Chondrocyte (in vitro differentiated cells): ENCODE measurements around the gene CPO. TPM values are rescaled to one million over a fixed set of nuclear protein-coding genes. Genes with fewer than 3 reads are reported as not detected.

Experiments used
- DNase-seq: peaks from one replicate; pipeline ENCODE4 v3.0.0; 2021; ENCODE audit warnings: mixed read lengths, low spot score
- H3K27ac Mint-ChIP-seq: one replicate; pipeline ENCODE4 v1.8.0; 2021; ENCODE audit warnings: mild to moderate bottlenecking, moderate library complexity, mixed read lengths; ENCODE audit not compliant: unreplicated experiment
- H3K27me3 Mint-ChIP-seq: 2 replicates; pipeline ENCODE4 v1.8.0; 2021; ENCODE audit warnings: low read depth, mixed read lengths
- H3K36me3 Mint-ChIP-seq: 2 replicates; pipeline ENCODE4 v1.8.0; 2021; ENCODE audit warnings: low read depth, mixed read lengths
- H3K4me1 Mint-ChIP-seq: 2 replicates; pipeline ENCODE4 v1.8.0; 2021; ENCODE audit warnings: low read depth, mild to moderate bottlenecking, mixed read lengths
- H3K4me3 Mint-ChIP-seq: one replicate; pipeline ENCODE4 v1.8.0; 2021; ENCODE audit warnings: mild to moderate bottlenecking, moderate library complexity, mixed read lengths; ENCODE audit not compliant: unreplicated experiment
- H3K9me3 Mint-ChIP-seq: 2 replicates; pipeline ENCODE4 v1.8.0; 2021; ENCODE audit warnings: low read depth, mixed read lengths
- CTCF ChIP-seq: fragments of 200-600 bp; sonication (generic); IDR thresholded peaks from 2 replicates; pipeline ENCODE4 v1.5.0; 2021; ENCODE audit warnings: antibody characterized with exemption, mild to moderate bottlenecking, moderate library complexity
- total RNA-seq: library from RNA; stranded (reverse); gene quantifications from 3 replicates; pipeline ENCODE4 v1.2.1, GENCODE V29; 2021

Gene CPO
- total RNA-seq, 1 donor from 2014 or later, result not detected

GRCh38 chr2:206920310-206920709 lies 19.0 kb upstream of the CPO start:
- TF ChIP-seq CTCF, result no peak
- H3K4me3 Mint-ChIP-seq, result no peak overlapping the region
- no peak overlapping the region for H3K27ac Mint-ChIP-seq
- H3K36me3 Mint-ChIP-seq, result peaks cover 2% of the 10 kb centered on the region
- H3K9me3 Mint-ChIP-seq, result no peaks in the 10 kb centered on the region
- no peak for DNase-seq
- peaks cover 5% of the 10 kb centered on the region for H3K4me1 Mint-ChIP-seq
- peaks cover 4% of the 10 kb centered on the region for H3K27me3 Mint-ChIP-seq

DNA sequence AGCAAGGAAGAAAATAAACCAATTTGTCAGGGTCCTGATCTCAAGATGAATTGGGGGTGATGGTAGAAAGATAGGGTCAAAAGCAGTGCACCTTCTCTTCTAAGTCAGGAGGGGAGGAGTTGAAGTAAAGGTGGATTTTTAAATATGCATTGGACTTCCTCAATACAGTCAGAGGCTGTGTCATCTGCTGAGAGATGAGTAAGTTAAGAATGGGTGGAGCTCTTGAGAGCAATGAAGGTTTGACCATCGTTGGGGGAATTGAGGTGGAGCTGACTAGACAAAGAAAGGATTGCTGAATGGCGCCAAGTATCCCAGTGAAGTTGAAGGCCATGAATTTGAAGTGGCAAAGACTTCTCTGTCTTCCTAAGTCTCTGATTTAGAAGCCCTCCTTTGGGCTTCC lies 18.4 kb upstream of the CPO start:
- Mint-ChIP-seq H3K27ac (no peak overlapping the region), H3K27me3 (peaks cover 4% of the 10 kb centered on the region), H3K9me3 (no peaks in the 10 kb centered on the region), H3K4me1 (peaks cover 1% of the 10 kb centered on the region), H3K4me3 (no peak overlapping the region), H3K36me3 (peaks cover 2% of the 10 kb centered on the region)
- no peak for TF ChIP-seq CTCF
- no peak for DNase-seq

DNA sequence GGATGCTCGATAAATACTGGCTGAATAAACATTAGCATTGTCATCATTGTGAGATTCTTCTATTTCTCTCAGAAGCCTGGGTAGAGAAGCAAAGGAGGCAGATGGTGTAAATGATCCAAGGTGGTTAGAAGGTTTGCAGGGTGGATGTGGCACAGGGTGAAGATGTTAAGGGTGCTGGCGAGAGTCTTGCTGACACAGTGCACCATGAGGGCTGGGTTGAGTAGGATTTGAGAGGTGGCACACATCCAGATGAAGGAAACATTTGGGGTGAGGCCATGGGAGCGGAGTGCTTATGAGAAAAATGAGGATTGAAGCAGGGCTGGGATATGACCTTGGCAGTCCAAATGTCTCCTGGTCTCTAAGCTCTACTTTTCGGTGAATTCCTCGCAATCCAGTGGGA lies 17.8 kb upstream of the CPO start:
- TF ChIP-seq CTCF, result no peak
- H3K36me3 Mint-ChIP-seq, result peaks cover 2% of the 10 kb centered on the region
- no peak for DNase-seq
- H3K27me3 Mint-ChIP-seq, result peaks cover 4% of the 10 kb centered on the region
- H3K4me3 Mint-ChIP-seq, result no peak overlapping the region
- no peaks in the 10 kb centered on the region for H3K4me1 Mint-ChIP-seq
- no peaks in the 10 kb centered on the region for H3K9me3 Mint-ChIP-seq
- H3K27ac Mint-ChIP-seq, result no peak overlapping the region

GRCh38 chr2:206935991-206936842 lies 3.1 kb upstream of the CPO start:
- TF ChIP-seq CTCF, result no peak
- no peak for DNase-seq
- H3K4me1 Mint-ChIP-seq, result no peaks in the 10 kb centered on the region
- H3K36me3 Mint-ChIP-seq, result peaks cover 2% of the 10 kb centered on the region
- H3K4me3 Mint-ChIP-seq, result no peak overlapping the region
- no peaks in the 10 kb centered on the region for H3K27me3 Mint-ChIP-seq
- peaks cover 9% of the 10 kb centered on the region for H3K9me3 Mint-ChIP-seq
- no peak overlapping the region for H3K27ac Mint-ChIP-seq

DNA sequence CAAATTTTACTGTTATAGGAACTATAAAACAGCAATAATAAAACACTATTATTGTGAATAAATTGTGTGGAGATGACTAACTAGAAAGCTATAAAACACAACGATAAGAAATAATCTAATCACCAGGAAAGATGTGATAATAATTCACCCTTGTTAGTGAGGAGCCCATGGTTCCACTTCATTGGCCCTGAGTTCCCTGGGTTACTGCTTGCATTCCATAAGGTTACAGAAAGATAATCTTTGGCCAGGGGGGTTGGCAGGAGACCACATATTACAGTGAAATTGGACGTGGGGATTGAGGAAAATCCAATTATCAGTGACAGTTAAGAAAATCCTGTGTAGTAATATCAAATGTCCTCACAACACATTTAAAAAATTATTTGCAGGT lies 2.5 kb upstream of the CPO start:
- peaks cover 6% of the 10 kb centered on the region for H3K9me3 Mint-ChIP-seq
- H3K4me3 Mint-ChIP-seq, result no peak overlapping the region
- TF ChIP-seq CTCF, result no peak
- no peaks in the 10 kb centered on the region for H3K4me1 Mint-ChIP-seq
- H3K27me3 Mint-ChIP-seq, result no peaks in the 10 kb centered on the region
- H3K27ac Mint-ChIP-seq, result no peak overlapping the region
- H3K36me3 Mint-ChIP-seq, result peaks cover 2% of the 10 kb centered on the region
- DNase-seq, result no peak
